GM18517 (cell line): ENCODE data around the gene CLIC3.

Experiments
- ATAC-seq: cut with Tn5 transposase; IDR thresholded peaks from one replicate; pipeline ENCODE4 v1.9.1; 2021; ENCODE audit warnings: mild to moderate bottlenecking, moderate library complexity; ENCODE audit not compliant: unreplicated experiment

The CLIC3 gene

DNA sequence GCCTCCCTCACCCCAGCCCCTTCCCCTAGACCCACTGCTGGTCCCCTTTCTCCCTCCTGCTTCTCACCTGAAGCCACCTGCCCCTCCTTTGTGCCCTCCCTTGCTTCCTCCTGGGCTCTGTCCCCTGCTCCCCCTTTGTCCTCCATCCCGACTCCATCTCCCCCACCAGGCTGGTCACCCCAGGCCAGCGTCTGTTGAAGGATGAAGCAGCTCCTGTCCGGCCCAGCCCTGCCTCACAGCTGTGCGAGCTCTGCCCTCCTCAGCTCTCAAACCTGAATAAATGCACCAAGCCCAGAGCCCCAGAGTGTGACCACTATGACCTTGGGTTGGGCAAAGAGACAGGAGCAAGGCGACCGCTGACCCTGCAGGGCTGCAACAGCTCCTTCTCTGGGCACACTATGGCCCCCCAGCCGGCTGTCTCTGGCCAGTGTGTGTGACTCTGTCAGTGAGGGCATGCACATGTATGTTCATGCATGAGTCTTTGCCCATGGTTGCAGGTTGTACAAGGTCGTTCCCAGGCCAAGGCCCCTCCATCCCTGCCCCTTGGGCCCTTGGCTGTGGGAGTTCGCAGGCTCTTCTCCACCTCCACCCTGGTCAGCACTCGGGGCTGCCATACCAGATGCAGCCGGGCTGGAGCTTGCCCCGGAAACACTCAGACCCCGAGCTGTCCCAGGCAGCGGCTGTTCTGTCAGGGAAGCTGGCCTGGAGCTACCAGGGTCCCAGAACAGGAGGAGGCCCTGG is 41.0 kb downstream of the CLIC3 start:
- ATAC-seq: no peak

DNA sequence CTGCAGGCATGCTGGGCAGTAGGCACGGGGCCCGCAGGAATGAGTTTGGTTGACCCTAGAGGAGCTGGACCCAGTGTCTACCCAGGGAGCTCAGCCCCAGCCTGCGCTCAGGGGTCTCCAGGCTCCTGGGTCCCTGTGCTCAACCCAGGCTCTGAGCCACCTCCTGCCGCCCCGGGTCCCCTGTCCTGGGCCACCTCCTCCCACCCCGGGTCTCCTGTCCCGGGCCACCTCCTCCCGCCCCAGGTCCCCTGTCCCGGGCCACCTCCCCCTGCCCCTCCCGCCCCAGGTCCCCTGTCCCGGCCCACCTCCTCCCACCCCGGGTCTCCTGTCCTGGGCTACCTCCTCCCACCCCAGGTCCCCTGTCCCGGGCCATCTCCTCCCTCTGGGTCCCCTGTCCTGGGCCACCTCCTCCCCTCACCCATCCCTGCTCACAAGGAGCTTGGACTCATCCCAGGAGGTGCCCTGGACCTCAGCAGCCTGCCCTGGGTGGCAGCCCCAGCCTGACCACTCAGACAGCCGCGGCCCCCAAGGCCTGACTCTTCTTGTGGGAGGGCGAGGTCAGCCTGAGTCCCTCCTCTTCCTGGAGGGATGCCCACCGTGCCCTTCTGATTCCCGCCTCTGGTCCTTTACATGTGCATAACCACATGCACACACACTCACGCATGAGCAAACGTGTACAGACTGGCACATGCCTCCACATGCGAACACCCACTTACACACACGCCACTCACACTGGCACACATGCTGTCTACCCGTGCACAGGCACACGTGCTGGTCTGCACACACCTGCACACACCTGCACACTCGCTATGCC is 41.9 kb downstream of the CLIC3 start:
- ATAC-seq: no peak

DNA sequence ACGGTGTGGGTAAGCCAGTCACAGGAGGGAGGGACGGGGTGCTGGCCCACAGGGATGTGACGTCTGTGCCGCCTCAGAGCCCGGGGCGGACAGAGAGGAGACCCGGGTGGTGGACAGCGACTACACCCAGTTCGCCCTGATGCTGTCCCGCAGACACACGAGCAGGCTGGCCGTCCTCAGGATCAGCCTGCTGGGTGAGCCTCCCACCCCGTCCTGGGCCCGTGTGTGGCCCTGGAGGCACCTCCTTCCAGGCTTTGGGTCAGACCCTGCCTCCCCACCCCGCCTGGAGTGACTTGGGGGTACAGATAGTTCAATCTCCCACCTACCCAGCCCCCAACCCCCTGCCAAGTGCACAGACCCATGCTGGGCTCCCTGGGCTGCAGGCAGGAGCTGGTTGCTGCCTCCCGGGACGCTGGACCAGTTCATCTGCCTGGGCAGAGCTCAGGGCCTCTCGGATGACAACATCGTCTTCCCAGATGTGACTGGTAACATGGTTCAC is 42.5 kb downstream of the CLIC3 start:
- no peak for ATAC-seq

DNA sequence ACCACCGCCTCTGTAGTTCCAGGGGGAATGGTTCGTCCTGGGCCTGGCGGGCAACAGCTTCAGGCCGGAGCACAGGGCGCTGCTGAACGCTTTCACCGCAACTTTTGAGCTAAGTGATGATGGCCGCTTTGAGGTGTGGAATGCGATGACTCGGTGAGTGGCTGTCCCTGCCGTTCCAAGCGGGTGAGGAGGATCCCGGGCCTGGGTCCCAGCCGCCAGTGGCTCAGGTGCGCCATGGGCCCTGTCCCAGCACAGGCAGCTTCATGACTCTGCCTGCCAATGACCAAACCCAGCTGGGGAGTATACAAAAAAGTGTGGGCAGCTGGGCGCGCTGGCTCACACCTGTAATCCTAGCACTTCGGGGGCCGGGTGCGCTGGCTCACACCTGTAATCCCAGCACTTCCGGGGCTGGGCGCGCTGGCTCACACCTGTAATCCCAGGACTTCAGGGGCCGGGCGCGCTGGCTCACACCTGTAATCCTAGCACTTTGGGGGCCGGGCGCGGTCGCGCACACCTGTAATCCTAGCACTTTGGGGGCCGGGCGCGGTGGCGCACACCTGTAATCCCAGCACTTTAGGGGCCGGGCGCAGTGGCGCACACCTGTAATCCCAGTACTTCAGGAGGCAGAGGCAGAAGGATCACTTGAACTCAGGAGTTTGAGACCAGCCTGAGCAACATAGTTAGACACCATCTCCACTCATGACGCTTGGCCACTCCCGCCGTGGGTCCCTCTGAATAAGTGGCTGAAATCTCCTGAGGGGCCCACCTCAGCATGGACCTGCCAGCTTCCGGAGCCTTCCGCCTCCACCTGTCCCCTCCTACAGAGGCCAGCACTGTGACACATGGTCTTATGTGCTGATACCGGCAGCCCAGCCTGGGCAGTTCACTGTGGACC is 43.2 kb downstream of the CLIC3 start:
- ATAC-seq: no peak

DNA sequence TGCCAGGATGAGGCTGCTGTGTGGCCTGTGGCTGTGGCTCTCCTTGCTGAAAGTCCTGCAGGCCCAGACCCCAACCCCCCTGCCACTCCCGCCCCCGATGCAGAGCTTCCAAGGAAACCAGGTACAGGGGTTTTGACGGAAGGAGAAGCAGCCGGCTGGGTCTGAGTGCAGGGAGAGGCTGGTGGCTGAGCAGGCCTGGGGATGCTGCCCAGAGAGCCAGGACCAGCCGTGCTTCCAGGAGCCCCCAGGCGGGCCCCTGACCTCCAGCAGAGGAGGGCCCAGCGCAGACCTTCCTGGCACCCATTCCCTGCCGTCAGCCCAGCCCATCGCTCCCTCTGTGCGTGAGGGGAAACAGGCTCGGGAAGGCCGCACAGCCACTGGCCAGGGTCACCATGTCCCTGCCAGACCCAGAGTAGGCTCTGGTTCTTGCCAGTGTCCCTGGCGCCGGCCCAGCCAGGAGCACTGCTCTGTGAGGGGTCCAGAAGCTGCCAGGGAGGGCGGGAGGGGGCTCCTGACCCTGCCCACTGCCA is 44.0 kb downstream of the CLIC3 start:
- no peak for ATAC-seq

DNA sequence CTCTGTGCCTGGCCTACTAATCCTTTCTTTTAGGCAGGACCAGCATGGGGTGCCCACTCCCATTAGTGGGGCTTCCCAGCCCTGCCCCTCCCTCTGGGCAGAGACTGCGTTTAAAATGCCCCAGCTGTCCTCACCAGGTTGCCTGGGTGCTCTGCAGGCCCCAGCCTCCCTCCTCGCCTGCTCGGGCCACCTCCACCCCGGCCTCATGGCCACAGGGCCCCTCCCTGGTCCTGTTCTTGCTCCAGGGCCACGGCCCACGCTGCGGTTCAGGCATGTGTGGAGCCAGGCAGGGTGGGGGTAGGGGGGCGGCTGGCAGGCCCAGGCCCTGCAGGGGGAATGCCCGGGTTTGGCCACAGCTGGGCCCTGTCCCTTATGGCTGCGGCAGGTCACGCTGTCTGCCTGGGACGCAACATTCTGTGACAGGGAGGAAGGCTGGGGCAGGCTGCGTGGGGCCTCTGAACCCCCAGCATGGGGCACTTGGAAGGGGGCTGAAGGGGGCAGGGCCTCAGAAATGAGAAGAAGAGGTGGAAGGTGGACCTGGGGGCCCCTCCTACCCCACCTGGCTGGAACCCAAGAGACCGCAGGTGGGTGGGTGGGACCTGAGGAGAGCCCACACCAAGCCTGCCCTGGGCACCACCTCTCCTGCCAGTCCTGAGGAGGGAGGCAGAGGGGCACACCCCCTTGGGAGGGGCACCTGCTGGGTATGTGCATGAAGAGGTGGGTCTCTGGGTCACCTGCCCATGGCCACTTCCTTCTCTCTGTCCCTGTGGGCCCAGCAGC is 44.6 kb downstream of the CLIC3 start, which contains the start of gene LCN12:
Gene LCN12 (plus strand): TSS at position 733 of the 780 bp plus-strand sequence. CDS start 55 bp downstream, outside the sequence.
- no peak for ATAC-seq

DNA sequence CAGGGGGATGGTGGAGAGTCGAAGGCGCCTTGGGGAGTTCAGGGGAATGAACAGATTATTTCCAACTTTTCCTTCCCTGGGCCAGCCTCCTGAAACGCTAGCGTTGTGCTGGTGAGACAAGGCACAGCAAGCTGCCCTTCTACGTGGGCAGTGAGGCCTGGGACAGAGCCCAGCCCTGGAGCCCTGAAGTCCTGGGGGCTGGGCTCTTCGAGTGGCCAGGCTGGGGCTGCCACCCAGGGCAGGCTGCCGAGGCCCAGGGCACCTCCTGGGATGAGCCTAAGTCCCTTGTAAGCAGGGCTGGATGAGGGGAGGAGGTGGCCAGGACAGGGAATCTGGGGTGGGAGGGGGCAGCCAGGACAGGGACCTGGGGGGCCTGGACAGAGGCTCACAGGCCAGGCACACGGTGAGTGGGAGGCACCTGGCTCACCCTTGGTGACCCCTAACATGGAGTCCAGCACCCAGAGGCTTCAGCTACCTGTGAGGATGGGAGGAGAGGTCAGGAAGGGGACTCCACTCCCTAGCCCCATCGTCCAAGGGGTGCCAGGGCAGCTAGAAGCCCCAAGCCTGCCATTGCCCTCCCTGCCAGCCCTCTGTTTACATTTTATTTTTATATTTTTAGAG is 45.6 kb downstream of the CLIC3 start:
- ATAC-seq: no peak

DNA sequence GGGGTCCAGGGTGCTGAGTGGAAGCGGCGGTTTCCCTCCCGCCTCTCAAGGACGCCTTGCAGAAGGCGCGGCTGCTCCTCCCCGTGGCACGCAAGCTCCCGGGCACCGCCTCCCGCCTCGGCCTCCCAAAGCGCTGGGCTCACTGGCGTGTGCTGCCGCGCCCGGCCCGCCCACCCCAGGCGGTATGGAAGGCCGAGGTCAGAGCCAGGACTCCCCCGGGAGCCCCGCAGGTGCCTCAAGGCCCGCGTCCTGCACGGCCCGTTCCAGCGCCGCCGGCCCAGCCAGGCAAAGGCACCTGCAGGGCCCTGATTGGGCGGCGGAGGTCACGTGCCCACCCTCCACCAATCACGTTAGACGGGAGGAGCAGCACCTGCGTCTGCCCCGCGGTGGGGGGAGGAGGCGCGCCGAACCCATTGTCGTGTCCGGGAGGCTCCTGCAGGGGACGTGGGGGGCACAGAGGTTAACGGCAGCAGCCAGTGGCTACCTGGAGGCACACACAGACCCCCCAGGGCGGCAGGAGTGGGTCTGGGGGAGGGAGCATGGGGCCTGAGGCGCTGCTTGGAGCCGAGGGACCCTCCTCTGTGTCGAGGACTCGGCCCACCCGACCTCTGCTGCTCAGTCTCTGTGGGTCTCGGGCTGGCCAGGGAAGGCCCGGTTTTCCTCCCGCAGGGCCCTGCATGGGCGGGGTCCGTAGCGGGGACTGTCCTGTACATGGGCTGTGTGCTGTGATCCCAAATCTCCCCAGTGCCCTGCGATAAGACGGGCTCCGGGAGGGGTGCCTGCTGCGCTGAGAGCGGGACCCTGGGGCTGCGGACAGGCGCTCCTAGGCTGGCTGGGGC is 46.3 kb downstream of the CLIC3 start:
- peak; percentile 79 for ATAC-seq

DNA sequence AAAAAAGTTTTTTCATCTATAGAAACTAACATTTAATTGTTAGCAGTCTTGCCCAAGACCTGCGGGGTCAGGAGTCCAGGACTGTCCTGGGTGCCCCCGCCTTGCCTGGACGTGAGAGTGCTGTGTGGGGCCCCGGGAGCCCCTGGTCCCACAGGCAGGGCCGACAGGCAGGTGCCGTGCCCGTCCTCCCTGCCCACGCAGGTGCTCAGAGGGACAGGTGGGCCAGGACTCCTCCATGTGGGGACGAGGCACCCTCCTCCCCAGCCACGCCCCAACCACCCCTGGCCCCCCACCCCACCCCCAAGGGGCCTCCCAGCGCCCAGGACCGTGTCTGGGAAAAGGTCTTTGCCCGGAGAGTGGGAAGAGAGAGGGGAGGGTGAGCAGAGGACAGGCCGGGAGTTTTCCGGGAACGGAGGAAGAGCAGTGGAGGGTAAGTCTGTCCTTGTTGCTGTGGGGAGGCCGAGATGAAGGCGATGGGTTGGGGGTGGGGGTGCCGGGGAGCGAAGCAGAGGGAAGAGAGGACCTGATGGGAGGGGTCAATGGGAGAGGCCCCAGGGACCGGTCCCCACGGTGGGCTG is 47.0 kb downstream of the CLIC3 start:
- ATAC-seq: peak; percentile 6

DNA sequence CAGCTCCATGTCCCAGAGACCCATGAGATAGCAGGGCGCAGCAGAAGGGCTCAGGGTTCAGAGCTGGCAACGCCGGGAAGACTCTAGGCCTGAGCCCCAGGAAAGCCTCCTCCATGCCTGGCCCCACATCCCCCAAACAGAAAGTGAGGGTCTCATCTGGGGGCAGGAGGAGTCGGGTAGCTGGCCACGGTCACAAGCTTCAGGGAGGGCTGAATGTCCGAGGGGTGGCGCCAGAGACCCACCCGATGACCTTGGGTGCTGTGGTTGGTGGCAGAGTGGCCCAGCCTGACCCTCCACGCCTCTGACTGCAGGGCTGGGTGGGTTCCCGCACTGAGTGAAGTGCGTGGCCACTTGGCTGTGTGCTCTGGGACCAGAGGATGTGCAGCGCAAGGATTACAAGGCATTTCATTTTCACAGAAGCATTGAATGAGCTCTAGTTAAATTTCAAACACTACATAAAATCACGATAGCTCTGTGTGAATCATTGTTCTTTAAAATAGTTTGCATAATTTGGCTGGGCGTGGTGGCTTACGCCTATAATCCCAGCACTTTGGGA is 48.3 kb downstream of the CLIC3 start:
- no peak for ATAC-seq

DNA sequence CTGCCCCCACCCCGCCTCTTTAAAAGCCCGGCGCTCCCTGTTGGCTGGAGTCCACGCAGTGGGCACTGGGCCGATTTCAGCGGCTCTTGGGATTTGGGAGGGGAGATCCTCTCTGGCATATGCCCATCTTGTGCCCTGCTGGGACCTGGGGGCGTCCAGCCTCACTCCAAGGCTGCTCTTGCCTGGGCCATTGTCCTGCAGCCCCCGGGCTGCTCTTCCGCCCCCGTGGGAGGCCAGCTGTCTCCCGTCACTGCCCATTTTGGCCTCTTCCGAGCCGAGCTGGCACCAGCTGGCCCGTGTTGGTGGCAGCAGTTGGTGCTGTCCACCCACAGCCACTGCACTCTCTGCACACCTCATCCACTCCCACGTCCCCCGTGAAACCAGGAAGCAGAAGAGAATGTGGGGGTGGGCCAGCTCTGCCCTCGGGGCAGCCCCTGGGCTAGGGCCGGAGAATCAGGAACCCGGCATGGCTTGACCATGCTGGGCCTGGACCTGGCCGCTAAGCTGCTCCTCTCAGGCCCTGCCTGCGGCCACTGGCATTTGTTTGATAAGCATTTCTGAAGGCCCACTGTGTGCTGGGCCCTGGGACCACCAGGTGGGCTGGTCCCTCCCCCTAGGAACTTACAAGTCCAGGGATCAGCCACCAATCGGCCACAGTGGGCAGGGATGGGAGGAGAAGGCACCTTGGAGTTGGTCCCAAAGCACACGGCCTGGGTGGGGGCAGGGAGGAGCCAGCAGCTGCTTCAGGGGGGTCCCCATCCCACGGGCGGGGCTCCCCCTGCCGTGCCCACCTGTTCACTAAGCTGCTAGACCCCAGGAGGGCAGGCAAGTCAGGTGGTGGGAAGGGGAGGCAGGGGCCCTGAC is 49.1 kb downstream of the CLIC3 start:
- no peak for ATAC-seq

DNA sequence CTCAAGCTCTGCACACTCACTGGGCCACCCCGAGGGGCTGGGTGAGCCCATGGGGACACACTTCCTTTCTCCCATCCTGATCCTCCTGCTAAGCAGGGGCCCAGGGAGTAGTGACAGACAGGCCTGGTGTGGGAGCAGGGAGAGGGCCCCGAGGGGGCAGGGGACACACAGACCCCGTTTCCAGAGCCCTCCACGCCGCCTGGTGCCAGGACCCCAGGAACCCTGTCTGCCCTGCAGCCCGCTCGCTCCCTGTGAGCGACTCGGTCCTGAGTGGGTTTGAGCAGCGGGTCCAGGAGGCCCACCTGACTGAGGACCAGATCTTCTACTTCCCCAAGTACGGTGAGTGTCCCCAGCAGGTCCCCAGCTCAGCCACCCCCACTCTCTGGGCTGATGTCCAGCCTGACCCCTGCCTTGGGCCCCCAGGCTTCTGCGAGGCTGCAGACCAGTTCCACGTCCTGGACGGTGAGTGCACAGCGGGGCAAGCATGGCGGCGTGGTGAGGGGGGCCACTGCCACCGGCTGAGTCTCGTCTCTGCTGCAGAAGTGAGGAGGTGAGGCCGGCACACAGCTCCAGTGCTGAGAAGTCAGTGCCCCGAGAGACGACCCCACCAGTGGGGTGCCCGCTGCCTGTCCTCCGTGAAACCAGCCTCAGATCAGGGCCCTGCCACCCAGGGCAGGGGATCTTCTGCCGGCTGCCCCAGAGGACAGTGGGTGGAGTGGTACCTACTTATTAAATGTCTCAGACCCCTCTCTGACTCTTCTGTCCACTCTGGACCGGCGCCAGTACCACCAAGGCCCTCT is 49.9 kb downstream of the CLIC3 start:
- ATAC-seq: no peak

DNA sequence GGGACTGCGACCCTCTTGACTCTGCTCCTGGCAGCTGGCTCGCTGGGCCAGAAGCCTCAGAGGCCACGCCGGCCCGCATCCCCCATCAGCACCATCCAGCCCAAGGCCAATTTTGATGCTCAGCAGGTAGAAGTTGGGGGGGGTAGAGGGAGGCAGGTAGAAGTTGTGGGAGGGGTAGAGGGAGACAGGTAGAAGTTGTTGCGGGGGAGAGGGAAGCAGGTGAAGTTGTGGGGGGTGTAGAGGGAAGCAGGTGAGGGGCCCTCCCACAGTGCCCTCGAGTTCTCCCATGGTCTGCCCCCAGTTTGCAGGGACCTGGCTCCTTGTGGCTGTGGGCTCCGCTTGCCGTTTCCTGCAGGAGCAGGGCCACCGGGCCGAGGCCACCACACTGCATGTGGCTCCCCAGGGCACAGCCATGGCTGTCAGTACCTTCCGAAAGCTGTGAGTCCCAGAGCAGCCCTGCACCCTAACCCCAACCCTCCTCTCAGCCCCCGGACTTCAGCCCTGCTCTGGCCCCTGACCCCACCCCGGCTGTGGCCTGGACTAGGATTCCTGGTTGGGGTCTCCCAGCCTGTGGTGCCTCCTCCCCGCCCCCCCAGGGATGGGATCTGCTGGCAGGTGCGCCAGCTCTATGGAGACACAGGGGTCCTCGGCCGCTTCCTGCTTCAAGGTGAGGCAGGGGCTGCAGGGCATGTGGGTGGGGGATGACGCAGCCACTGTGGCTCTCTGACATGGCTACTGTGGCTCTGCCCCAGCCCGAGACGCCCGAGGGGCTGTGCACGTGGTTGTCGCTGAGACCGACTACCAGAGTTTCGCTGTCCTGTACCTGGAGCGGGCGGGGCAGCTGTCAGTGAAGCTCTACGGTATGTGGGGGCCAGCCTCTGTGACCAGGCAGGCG is 50.8 kb downstream of the CLIC3 start:
- ATAC-seq: no peak
